ENCODE measurements around the gene ATN1. TPM values are rescaled to one million over a fixed set of nuclear protein-coding genes. Genes with fewer than 3 reads are reported as not detected.

The ATN1 gene
- total RNA-seq, 4 donors from 2014 or later: 53.3 to 100 (median 84.9) TPM

DNA sequence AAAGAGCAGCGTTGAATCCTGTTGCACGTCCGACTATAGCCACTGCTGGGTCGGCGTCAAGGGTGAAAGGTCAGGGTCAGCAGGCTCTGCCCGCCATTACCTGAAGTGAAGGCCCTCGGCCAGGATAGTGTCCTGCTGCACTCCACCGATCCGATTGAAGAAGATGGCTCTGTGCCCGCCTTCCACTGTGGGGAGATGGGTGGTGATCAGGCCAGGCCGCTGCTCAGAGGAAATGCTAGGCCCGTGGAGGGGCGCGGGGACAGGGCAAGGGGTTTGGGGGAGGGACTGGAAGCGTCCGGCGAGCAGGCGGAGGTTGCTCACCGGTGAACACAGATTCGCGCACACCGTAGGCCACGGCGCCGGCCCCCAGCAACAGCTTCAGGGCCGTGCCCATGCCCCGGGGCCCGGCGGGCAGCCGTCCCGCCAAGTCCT is 42.4 kb downstream of the ATN1 start:
- intact Hi-C loops (cut with DNase I): no loop called here
- DNase-seq: peak; percentile 39 to 42
- peak overlapping the region; percentile 45 to 74 (median 64) for H3K27ac ChIP-seq
- TF ChIP-seq, protein P1, sequence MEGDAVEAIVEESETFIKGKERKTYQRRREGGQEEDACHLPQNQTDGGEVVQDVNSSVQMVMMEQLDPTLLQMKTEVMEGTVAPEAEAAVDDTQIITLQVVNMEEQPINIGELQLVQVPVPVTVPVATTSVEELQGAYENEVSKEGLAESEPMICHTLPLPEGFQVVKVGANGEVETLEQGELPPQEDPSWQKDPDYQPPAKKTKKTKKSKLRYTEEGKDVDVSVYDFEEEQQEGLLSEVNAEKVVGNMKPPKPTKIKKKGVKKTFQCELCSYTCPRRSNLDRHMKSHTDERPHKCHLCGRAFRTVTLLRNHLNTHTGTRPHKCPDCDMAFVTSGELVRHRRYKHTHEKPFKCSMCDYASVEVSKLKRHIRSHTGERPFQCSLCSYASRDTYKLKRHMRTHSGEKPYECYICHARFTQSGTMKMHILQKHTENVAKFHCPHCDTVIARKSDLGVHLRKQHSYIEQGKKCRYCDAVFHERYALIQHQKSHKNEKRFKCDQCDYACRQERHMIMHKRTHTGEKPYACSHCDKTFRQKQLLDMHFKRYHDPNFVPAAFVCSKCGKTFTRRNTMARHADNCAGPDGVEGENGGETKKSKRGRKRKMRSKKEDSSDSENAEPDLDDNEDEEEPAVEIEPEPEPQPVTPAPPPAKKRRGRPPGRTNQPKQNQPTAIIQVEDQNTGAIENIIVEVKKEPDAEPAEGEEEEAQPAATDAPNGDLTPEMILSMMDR (IDR thresholded peaks at IDR 0.05): no peak
- no peak for TF ChIP-seq POLR2A (IDR thresholded peaks at IDR 0.05)
- peak overlapping the region; percentile 59 to 95 (median 89) for H3K4me3 ChIP-seq (replicated peaks in 1 of 3)
- 0 to 1% methylated on average over 6 to 8 of the region's 31 CpGs for WGBS, 2 donors
- no peaks in the 10 kb centered on the region for H3K9me3 ChIP-seq
- no peaks in the 10 kb centered on the region for H3K27me3 ChIP-seq
- H3K36me3 ChIP-seq: peaks cover 41 to 43% of the 10 kb centered on the region in 2 donors
- peaks cover 28 to 31% of the 10 kb centered on the region in 2 donors for H3K4me1 ChIP-seq

DNA sequence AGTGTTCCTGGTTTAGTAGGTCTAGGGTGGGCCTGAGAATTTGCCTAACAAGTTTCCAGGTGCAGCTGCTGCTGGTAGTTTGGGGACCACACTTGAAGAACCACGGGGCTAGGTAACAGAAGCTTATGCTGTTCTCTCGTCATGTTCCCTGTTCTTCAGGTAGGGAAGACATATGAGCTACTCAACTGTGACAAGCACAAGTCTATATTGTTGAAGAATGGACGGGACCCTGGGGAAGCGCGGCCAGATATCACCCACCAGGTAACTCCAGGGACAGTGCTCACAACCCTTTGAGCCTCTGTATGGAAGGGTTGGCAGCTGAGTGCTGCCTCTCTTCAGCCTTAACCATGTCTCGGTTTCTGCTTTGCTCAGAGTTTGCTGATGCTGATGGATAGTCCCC is 46.4 kb downstream of the ATN1 start:
- intact Hi-C loops (cut with DNase I): no loop called here
- Histone ChIP-seq H3K36me3 (peaks cover 31 to 39% of the 10 kb centered on the region in 2 donors), H3K4me1 (peaks cover 27 to 29% of the 10 kb centered on the region in 2 donors), H3K4me3 (replicated peaks in 1 of 3) (no peak overlapping the region), H3K27me3 (no peaks in the 10 kb centered on the region), H3K27ac (no peak overlapping the region), H3K9me3 (no peaks in the 10 kb centered on the region)
- no peak for DNase-seq
- TF ChIP-seq POLR2A (IDR thresholded peaks at IDR 0.05): no peak
- 82 to 86% methylated on average over 6 of the region's 6 CpGs for WGBS, 2 donors

GRCh38 chr12:6975297-6976032 is 47.7 kb downstream of the ATN1 start:
- whole genome bisulfite sequencing, 2 donors: 90 to 98% methylated on average over 2 of the region's 2 CpGs
- TF ChIP-seq, protein P1 (IDR thresholded peaks at IDR 0.05): no peak
- no peak for TF ChIP-seq POLR2A (IDR thresholded peaks at IDR 0.05)
- peaks cover 26 to 30% of the 10 kb centered on the region in 2 donors for H3K4me1 ChIP-seq
- H3K36me3 ChIP-seq: peaks cover 31 to 39% of the 10 kb centered on the region in 2 donors
- intact Hi-C loops (cut with DNase I): no loop called here
- DNase-seq: no peak
- H3K27ac ChIP-seq: no peak overlapping the region
- no peak overlapping the region for H3K4me3 ChIP-seq (replicated peaks in 1 of 3)
- no peaks in the 10 kb centered on the region for H3K9me3 ChIP-seq
- H3K27me3 ChIP-seq: no peaks in the 10 kb centered on the region

DNA sequence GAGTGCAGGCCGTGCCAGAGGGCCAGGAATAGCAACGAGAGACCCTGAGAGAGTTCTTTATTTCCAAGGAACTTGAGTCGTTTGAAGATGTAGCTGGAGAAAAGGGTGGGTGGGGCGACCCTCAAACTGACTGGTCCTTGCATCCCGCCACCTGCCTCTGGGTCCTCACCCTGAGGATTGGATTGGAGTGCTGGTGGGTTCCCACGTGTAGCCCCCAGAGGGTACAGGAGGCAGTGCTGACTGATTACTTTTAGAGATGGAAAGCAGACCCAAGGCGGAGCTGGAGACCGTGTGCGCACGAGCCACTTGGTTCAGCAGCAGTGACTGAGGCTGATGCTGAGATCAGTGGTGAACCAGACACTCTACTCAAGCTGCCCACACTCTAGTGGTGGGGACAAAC is 49.9 kb downstream of the ATN1 start:
- Histone ChIP-seq H3K4me3 (replicated peaks in 1 of 3) (no peak overlapping the region), H3K4me1 (peaks cover 17 to 21% of the 10 kb centered on the region in 2 donors), H3K36me3 (peaks cover 51 to 59% of the 10 kb centered on the region in 2 donors), H3K9me3 (no peaks in the 10 kb centered on the region), H3K27me3 (no peaks in the 10 kb centered on the region), H3K27ac (peak overlapping the region; percentile 78 to 89 (median 78))
- no peak for TF ChIP-seq POLR2A (IDR thresholded peaks at IDR 0.05)
- TF ChIP-seq, protein P1 (IDR thresholded peaks at IDR 0.05): no peak
- no peak for DNase-seq
- intact Hi-C loops (cut with DNase I): no loop called here
- 82 to 85% methylated on average over 10 of the region's 10 CpGs for WGBS, 2 donors

- WGBS, 2 donors: 84 to 86% methylated on average over 6 of the region's 6 CpGs
- Histone ChIP-seq H3K4me1 (peaks cover 17 to 21% of the 10 kb centered on the region in 2 donors), H3K4me3 (replicated peaks in 1 of 3) (no peak overlapping the region), H3K36me3 (peaks cover 52 to 65% of the 10 kb centered on the region in 2 donors), H3K27me3 (no peaks in the 10 kb centered on the region), H3K27ac (peak overlapping the region; percentile 78 to 89 (median 78)), H3K9me3 (no peaks in the 10 kb centered on the region)
- no peak for DNase-seq
- intact Hi-C loops (cut with DNase I): no loop called here
- no peak for TF ChIP-seq POLR2A (IDR thresholded peaks at IDR 0.05)
- TF ChIP-seq, protein P1 (IDR thresholded peaks at IDR 0.05): no peak
These were observed 50.4 kb downstream of the ATN1 start for GRCh38 chr12:6978188-6978587.
